GM12878 (cell line): ENCODE results near the gene YY1. TPM values are rescaled to one million over a fixed set of nuclear protein-coding genes. Genes with fewer than 3 reads are reported as not detected.

Source experiments
- ATF2 ChIP-seq: IDR thresholded peaks from 2 replicates; pipeline ENCODE4 v1.6.1; 2012; ENCODE audit warnings: low read length, inconsistent platforms
- CBX3 ChIP-seq: fragments of 200-600 bp; sonication (generic); IDR thresholded peaks from 2 replicates; pipeline ENCODE4 v1.6.1; 2016; ENCODE audit warnings: low read depth, borderline replicate concordance
- HCFC1 ChIP-seq: fragments of 150-350 bp; IDR thresholded peaks from 2 replicates; pipeline ENCODE4 v1.6.1; 2014; ENCODE audit warnings: low read length
- JUNB ChIP-seq: IDR thresholded peaks from 2 replicates; pipeline ENCODE4 v1.6.1; 2016; ENCODE audit warnings: antibody characterized with exemption, mild to moderate bottlenecking
- KAT2A ChIP-seq: conservative IDR thresholded peaks from 2 replicates; pipeline ENCODE4 v1.6.1; 2011; ENCODE audit warnings: low read depth, low read length; ENCODE audit not compliant: control insufficient read depth
- MTA2 ChIP-seq: fragments of 450-650 bp; IDR thresholded peaks from 2 replicates; pipeline ENCODE4 v1.6.1; 2016; ENCODE audit warnings: low read depth, mild to moderate bottlenecking, moderate library complexity
- NBN ChIP-seq: fragments of 450-650 bp; IDR thresholded peaks from 2 replicates; pipeline ENCODE4 v1.6.1; 2016
- PML ChIP-seq: IDR thresholded peaks from 2 replicates; pipeline ENCODE4 v1.6.1; 2012; ENCODE audit warnings: low read length, inconsistent platforms
- RCOR1 ChIP-seq: conservative IDR thresholded peaks from 2 replicates; pipeline ENCODE4 v1.6.1; 2012; ENCODE audit warnings: low read depth, low read length, improper control_type of control experiment
- SIN3A ChIP-seq: IDR thresholded peaks from 2 replicates; pipeline ENCODE4 v1.6.1; 2012; ENCODE audit warnings: low read depth, low read length, improper control_type of control experiment
- SREBF2 ChIP-seq: IDR thresholded peaks from 2 replicates; pipeline ENCODE4 v1.6.1; 2012; ENCODE audit warnings: mild to moderate bottlenecking, low read length
- SUZ12 ChIP-seq: fragments of 200-600 bp; sonication (generic); IDR thresholded peaks from one replicate; pipeline ENCODE4 v1.6.1; 2018; ENCODE audit warnings: antibody characterized with exemption, mild to moderate bottlenecking; ENCODE audit not compliant: unreplicated experiment
- TARDBP ChIP-seq: IDR thresholded peaks from 2 replicates; pipeline ENCODE4 v1.6.1; 2016; ENCODE audit warnings: borderline replicate concordance
- TCF12 ChIP-seq: IDR thresholded peaks from 2 replicates; pipeline ENCODE4 v1.6.1; 2011; ENCODE audit warnings: low read depth, mild to moderate bottlenecking, low read length
- WRNIP1 ChIP-seq: IDR thresholded peaks from 2 replicates; pipeline ENCODE4 v1.6.1; 2011; ENCODE audit warnings: low read depth, low read length, improper control_type of control experiment, borderline replicate concordance
- ZBED1 ChIP-seq: IDR thresholded peaks from 2 replicates; pipeline ENCODE4 v1.6.1; 2016; ENCODE audit warnings: borderline replicate concordance
- ZNF274 ChIP-seq: IDR thresholded peaks from one replicate; pipeline ENCODE4 v1.8.0; 2011; ENCODE audit not compliant: insufficient read length, insufficient read depth
- ZNF384 ChIP-seq: IDR thresholded peaks from 2 replicates; pipeline ENCODE4 v1.6.1; 2012; ENCODE audit warnings: low read depth, mild to moderate bottlenecking, low read length, improper control_type of control experiment, borderline replicate concordance
- ZSCAN29 ChIP-seq: fragments of 450-650 bp; IDR thresholded peaks from 2 replicates; pipeline ENCODE4 v1.6.1; 2017; ENCODE audit warnings: mild to moderate bottlenecking, moderate library complexity
- polyA plus RNA-seq, 11 experiments: library from polyadenylated mRNA; depleted of rRNA in 4 of 11; unstranded in 6 of 11; stranded (reverse) in 5 of 11; fragments of >200 nt; fragmentation: Nextera tagmentation in 4 of 11; fragmentation: Illumina TruSeq in 1 of 11; extraction: Ambion mirVana in 4 of 11; extraction: Trizol in 1 of 11; gene quantifications; 1 replicate in 1 of 11; 2 replicates in 10 of 11; pipeline versions ENCODE4 v1.2.1 to v1.2.3, GENCODE V29; 2011 to 2016; ENCODE audit warnings: inconsistent platforms in 2 of 11, missing spikeins in 2 of 11, low read depth in 1 of 11
- total RNA-seq, 4 experiments: library from RNA; depleted of rRNA in 3 of 4; stranded (reverse); fragments of >200 nt in 3 of 4; fragmentation: Illumina TruSeq in 1 of 4; extraction: Trizol in 1 of 4; gene quantifications; 2 replicates each; pipeline versions ENCODE4 v1.2.1 to v1.2.3, GENCODE V29; 2013 to 2021
- TF ChIP-seq, protein P1 (sequence below): IDR thresholded peaks from 2 replicates; pipeline ENCODE4 v1.6.1; 2012; ENCODE audit warnings: low read depth, low read length, improper control_type of control experiment
- TF ChIP-seq, protein P2 (sequence below), 3 experiments: IDR thresholded peaks in 2 of 3; conservative IDR thresholded peaks in 1 of 3; 2 replicates each; pipeline ENCODE4 v1.5.1; 2011; ENCODE audit warnings: low read depth in 3 of 3, low read length in 3 of 3, mild to moderate bottlenecking in 3 of 3, control low read depth in 2 of 3, moderate library complexity in 2 of 3, inconsistent platforms in 1 of 3, mixed read lengths in 1 of 3; ENCODE audit not compliant: control insufficient read depth in 2 of 3, insufficient read depth in 1 of 3; ENCODE audit errors: extremely low read depth in 1 of 3
- TF ChIP-seq, protein P3 (sequence below): fragments of 450-650 bp; IDR thresholded peaks from 2 replicates; pipeline ENCODE4 v1.6.1; 2017; ENCODE audit warnings: mild to moderate bottlenecking, moderate library complexity

YY1 gene
- total and polyA plus RNA-seq, 10 of the 15 experiments (the other 5 are each of a cell fraction or from before 2014, with no cell fraction given): 23.7 to 74.0 (median 39.9) TPM

DNA sequence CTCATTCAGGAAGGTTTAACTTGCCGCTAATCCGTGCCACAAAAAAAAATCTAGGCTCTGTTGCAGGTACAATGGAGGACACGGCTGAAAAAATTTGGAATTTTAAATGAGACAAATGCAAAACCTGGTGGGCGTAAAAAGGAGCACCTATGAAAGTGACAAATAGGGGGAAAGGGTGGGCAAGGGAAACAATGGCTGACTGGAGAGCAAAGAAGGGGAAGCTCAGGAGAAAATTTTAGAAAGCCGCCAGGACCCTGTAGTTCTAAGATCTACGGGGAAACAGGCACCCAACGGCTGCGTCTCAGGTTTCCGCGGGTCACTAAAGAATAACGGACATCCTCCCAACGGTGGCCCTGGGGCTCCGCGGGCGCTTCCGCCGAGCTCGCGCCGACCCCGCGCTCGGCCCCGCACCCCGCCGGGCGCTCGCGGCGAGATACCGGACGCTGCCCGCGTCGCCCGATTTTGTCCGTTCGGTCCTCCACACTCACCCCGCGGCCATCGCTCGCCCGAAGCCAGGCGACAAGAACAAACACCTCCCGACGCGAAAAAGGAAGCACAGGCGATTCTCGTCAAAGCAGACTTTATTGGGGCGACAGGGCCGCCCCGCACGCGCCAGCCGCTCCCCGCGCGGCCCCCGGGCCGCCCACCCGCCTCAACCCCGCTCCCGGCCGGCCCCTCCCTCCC, 1.1 kb upstream of the YY1 start (continued):
- peak; percentile 65 for TF ChIP-seq HCFC1
- no peak for TF ChIP-seq SREBF2
- TF ChIP-seq KAT2A: no peak
- TF ChIP-seq, protein P1, sequence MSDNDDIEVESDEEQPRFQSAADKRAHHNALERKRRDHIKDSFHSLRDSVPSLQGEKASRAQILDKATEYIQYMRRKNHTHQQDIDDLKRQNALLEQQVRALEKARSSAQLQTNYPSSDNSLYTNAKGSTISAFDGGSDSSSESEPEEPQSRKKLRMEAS: no peak
- TF ChIP-seq ATF2: no peak
- TF ChIP-seq SIN3A: peak; percentile 15; the same call in 1 of the 2 replicates
- TF ChIP-seq RCOR1: no peak
- no peak for TF ChIP-seq CBX3
- TF ChIP-seq ZNF384: no peak
- no peak for TF ChIP-seq TARDBP
- no peak for TF ChIP-seq ZBED1
- no peak for TF ChIP-seq JUNB
- 0 out of 2 replicates have a peak, but pooled peaks have one; percentile 67 for TF ChIP-seq WRNIP1
- TF ChIP-seq SUZ12: no peak
- no peak for TF ChIP-seq PML
- TF ChIP-seq ZSCAN29: no peak
- no peak for TF ChIP-seq ZNF274
- TF ChIP-seq TCF12: 0 out of 2 replicates have a peak, but pooled peaks have one; percentile 49
- TF ChIP-seq, protein P2, sequence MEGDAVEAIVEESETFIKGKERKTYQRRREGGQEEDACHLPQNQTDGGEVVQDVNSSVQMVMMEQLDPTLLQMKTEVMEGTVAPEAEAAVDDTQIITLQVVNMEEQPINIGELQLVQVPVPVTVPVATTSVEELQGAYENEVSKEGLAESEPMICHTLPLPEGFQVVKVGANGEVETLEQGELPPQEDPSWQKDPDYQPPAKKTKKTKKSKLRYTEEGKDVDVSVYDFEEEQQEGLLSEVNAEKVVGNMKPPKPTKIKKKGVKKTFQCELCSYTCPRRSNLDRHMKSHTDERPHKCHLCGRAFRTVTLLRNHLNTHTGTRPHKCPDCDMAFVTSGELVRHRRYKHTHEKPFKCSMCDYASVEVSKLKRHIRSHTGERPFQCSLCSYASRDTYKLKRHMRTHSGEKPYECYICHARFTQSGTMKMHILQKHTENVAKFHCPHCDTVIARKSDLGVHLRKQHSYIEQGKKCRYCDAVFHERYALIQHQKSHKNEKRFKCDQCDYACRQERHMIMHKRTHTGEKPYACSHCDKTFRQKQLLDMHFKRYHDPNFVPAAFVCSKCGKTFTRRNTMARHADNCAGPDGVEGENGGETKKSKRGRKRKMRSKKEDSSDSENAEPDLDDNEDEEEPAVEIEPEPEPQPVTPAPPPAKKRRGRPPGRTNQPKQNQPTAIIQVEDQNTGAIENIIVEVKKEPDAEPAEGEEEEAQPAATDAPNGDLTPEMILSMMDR (IDR thresholded peaks at IDR 0.05 in 2 of 3, conservative IDR thresholded peaks at IDR 0.05 in 1 of 3; ENCODE audit: control insufficient read depth in 2 of 3, extremely low read depth in 1 of 3, insufficient read depth in 1 of 3, low read depth in 3 of 3, low read length in 3 of 3): no peak
- TF ChIP-seq MTA2: no peak
- 0 out of 2 replicates have a peak, but pooled peaks have one; percentile 37 for TF ChIP-seq NBN
- TF ChIP-seq, protein P3, sequence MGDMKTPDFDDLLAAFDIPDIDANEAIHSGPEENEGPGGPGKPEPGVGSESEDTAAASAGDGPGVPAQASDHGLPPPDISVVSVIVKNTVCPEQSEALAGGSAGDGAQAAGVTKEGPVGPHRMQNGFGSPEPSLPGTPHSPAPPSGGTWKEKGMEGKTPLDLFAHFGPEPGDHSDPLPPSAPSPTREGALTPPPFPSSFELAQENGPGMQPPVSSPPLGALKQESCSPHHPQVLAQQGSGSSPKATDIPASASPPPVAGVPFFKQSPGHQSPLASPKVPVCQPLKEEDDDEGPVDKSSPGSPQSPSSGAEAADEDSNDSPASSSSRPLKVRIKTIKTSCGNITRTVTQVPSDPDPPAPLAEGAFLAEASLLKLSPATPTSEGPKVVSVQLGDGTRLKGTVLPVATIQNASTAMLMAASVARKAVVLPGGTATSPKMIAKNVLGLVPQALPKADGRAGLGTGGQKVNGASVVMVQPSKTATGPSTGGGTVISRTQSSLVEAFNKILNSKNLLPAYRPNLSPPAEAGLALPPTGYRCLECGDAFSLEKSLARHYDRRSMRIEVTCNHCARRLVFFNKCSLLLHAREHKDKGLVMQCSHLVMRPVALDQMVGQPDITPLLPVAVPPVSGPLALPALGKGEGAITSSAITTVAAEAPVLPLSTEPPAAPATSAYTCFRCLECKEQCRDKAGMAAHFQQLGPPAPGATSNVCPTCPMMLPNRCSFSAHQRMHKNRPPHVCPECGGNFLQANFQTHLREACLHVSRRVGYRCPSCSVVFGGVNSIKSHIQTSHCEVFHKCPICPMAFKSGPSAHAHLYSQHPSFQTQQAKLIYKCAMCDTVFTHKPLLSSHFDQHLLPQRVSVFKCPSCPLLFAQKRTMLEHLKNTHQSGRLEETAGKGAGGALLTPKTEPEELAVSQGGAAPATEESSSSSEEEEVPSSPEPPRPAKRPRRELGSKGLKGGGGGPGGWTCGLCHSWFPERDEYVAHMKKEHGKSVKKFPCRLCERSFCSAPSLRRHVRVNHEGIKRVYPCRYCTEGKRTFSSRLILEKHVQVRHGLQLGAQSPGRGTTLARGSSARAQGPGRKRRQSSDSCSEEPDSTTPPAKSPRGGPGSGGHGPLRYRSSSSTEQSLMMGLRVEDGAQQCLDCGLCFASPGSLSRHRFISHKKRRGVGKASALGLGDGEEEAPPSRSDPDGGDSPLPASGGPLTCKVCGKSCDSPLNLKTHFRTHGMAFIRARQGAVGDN: no peak
